GM12864 (cell line): ENCODE results near the gene ATP6V1G2.

ENCODE experiments used
- DNase-seq: peaks from one replicate; pipeline ENCODE4 v3.0.0-alpha.2; 2011; ENCODE audit warnings: low read depth
- H3K4me3 ChIP-seq: 2 replicates; pipeline ENCODE4 v1.5.1; 2011; ENCODE audit warnings: mild to moderate bottlenecking, low read depth, low read length, control low read depth
- TF ChIP-seq, protein P1 (sequence below): IDR thresholded peaks from 2 replicates; pipeline ENCODE4 v1.5.1; 2011; ENCODE audit warnings: low read depth, mild to moderate bottlenecking, moderate library complexity, low read length, control low read depth, inconsistent platforms; ENCODE audit errors: missing control alignments

Gene ATP6V1G2

DNA sequence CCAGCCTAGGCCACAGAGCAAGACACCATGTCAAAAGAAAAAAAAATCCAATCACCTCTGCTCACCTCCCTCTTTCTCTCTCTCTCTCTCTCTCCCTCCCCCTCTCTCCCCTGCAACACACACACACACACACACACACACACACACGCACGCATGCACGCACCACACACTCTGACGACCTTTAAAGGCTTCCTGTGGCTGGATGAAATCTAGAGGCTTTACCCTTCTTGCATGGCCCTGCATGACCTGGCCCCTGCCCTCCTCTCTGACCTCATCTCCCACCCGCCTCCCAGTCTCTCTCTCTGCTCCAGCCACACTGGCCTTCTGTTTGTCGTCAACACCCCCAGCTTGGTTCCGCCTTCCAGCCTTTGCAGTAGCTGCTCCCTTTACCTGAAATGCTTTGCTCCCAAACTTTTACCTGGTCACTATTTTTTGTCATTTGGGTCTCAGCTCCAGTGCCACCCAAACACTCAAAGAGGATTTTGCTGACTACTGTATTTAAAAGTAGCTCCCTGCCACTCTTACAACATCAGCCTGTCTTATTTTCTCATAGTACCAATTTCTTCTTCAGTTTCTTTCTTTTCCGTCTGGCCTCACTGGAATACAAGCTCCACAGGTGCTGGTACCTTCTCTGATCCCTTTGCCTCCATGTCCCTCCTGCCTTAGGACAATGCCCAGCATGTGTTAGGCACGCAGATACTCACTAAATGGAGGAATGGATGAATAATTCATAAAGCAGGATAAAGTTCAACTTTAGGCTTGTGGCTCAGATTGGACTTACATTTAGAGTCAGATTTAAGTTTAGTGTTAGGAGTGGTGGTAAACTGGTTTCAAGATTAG is 21.3 kb upstream of the ATP6V1G2 start:
- no peak overlapping the region; the same call in 1 of the 2 replicates for H3K4me3 ChIP-seq
- TF ChIP-seq, protein P1, sequence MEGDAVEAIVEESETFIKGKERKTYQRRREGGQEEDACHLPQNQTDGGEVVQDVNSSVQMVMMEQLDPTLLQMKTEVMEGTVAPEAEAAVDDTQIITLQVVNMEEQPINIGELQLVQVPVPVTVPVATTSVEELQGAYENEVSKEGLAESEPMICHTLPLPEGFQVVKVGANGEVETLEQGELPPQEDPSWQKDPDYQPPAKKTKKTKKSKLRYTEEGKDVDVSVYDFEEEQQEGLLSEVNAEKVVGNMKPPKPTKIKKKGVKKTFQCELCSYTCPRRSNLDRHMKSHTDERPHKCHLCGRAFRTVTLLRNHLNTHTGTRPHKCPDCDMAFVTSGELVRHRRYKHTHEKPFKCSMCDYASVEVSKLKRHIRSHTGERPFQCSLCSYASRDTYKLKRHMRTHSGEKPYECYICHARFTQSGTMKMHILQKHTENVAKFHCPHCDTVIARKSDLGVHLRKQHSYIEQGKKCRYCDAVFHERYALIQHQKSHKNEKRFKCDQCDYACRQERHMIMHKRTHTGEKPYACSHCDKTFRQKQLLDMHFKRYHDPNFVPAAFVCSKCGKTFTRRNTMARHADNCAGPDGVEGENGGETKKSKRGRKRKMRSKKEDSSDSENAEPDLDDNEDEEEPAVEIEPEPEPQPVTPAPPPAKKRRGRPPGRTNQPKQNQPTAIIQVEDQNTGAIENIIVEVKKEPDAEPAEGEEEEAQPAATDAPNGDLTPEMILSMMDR: no peak
- DNase-seq: peak; percentile 62

DNA sequence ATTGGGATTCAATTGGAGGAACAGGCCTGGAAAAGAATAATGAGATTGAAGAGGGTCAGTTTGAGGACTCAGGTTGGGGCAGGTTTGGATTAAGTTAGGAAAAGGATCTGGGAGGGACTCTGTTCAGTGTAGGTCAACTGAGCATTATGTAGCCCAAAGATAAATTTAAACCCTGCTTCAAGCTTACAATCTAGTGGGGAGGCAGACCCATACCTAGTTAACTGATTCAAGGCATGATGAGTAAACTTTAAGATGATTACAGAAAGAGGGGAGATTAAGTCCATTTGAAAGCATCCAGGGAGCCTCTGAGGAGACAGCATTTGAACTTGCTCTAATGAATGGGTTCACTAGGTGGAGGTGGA is 14.3 kb upstream of the ATP6V1G2 start:
- DNase-seq: no peak
- TF ChIP-seq, protein P1: no peak
- no peak overlapping the region for H3K4me3 ChIP-seq

DNA sequence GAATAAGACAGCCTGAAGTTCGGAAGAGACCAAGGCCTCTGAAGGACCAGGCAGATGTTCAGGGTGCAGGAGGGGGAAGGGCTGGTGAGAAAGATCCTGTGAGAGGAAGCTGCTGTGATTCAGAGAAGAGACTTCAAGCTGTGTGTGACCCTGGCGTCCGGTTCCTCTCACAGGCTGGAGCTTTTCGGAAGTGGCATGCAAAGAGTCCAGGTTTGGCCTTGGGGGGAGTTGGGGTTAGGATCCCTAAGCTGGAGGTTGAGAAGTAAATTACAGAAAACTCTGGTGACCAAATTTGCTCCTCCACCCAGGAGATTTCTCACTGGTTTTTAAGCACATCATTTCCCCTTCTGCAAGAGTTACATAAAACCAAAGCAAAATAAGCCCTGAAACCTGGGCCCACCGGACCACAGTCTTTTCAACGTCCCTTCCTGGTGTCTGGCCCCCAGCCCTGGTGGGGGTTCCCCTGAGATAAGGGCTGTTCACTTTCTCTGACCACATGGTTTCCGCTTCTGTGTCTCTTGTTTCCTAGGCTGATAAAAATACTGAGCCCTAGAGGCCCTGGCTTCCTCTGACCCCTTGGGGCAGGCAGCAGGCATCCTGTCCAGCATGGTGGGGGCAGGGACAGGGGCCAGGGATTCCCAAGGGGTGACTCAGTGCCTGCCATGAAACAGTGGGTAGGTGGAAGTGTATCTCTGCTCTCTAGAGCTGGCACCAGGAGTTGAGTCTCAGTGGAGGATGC is 13.7 kb upstream of the ATP6V1G2 start:
- TF ChIP-seq, protein P1: no peak
- DNase-seq: peak; percentile 90
- H3K4me3 ChIP-seq: peak overlapping the region; percentile 36; the same call in 1 of the 2 replicates

DNA sequence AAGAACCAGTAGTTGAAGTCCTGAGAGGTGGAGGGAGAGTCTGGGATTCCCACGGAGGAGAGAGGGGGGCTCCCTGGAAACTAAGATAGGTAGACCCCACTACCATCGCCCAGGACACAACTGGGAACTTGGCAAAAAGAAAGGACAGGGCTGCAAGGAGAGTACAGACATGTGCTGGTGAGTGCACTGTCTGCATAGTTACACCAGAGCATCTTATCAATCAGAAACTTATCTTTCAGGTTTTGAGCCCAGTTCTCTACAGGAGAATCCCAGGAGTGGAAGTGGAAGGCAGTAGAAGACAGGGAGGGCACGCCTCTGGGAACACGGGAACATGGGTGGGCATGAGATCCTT is 13.2 kb upstream of the ATP6V1G2 start:
- TF ChIP-seq, protein P1: no peak
- DNase-seq: no peak

DNA sequence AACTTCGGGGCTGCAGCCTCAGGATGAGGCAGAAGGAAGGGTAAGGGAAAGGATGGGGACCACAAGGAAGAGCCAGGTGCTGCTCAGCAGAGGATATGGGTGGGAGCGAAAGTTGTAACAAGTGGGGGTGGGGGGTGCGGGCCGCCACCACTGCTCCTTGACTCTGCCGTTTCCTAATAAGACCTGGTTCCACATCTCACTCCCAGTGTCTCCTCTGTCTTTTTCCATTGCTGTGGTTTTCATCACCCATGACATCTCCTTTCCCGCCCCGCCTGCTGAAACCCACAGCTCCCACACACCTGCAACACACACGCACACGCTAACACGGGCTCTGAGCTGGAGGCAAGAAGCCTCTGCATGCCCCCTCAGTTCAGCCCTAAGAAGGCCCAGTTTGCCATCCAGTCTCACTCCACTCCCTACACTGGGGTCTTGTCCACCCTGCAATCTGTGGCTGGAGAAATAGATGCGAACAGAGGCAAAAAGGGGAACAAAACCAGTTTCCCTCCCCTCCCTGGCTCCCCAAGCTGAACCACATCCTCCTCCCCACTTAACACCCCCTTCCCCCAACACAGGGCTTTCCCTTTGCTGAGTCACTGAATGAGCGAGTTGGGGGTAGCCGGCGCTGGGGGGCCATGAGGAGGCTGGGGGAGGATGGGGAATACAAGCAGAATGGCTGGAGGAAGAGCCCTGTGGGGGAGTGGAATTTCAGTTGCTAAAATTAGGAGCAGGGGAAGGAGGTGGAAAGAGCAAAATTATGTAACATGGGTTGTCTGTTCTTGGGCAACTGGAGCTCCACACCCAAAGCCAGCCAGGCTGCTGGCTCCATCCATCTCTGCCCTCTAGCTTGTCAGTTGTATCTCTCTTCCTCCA is 12.5 kb upstream of the ATP6V1G2 start:
- DNase-seq: peak; percentile 78
- TF ChIP-seq, protein P1: no peak
- H3K4me3 ChIP-seq: peak overlapping the region; percentile 36

More for the DNA sequence above, 13.2 kb upstream of the ATP6V1G2 start:
- peak overlapping the region; percentile 36; the same call in 1 of the 2 replicates for H3K4me3 ChIP-seq

DNA sequence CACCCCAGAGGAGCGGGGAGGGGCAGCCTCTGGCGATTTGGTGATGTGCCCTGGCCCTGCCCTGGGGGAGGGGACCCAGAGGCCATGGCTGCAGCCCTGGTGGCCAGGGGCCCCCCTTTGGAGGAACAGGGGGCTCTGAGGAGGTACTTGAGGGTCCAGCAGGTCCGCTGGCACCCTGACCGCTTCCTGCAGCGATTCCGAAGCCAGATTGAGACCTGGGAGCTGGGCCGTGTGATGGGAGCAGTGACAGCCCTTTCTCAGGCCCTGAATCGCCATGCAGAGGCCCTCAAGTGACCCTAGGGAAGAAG is 11.9 kb upstream of the ATP6V1G2 start:
- peak overlapping the region; percentile 36 for H3K4me3 ChIP-seq
- TF ChIP-seq, protein P1: no peak
- DNase-seq: no peak
